IgD-negative memory B cell (primary cell): ENCODE data around the gene CCSER1. TPM values are rescaled to one million over a fixed set of nuclear protein-coding genes. Genes with fewer than 3 reads are reported as not detected.
"Not testable (repeated sequence)": the region's sequence is repeated elsewhere in the genome, so short reads cannot be mapped to it uniquely, and the experiment has no call there.

Source experiments
- H3K27ac Mint-ChIP-seq, 3 donors: one replicate each; pipeline ENCODE4 v1.8.0; 2020 to 2022; ENCODE audit warnings: mild to moderate bottlenecking in 3 of 3, mixed read lengths in 3 of 3, moderate library complexity in 1 of 3
- H3K27me3 Mint-ChIP-seq: one replicate; pipeline ENCODE4 v1.8.0; 2021; ENCODE audit warnings: mixed read lengths
- H3K36me3 Mint-ChIP-seq: one replicate; pipeline ENCODE4 v1.8.0; 2020; ENCODE audit warnings: mild to moderate bottlenecking, mixed read lengths
- H3K4me1 Mint-ChIP-seq, 3 donors: one replicate each; pipeline ENCODE4 v1.8.0; 2020 to 2022; ENCODE audit warnings: mixed read lengths in 3 of 3, mild to moderate bottlenecking in 1 of 3
- H3K4me3 Mint-ChIP-seq, 4 donors: one replicate each; pipeline ENCODE4 v1.8.0; 2020 to 2022; ENCODE audit warnings: mild to moderate bottlenecking in 4 of 4, mixed read lengths in 4 of 4, moderate library complexity in 3 of 4
- H3K9me3 Mint-ChIP-seq, 3 donors: one replicate each; pipeline ENCODE4 v1.8.0; 2020 to 2021; ENCODE audit warnings: mixed read lengths in 3 of 3, mild to moderate bottlenecking in 1 of 3
- polyA plus RNA-seq: library from polyadenylated mRNA; unstranded; fragments of 300-500 nt; fragmentation: Illumina TruSeq; gene quantifications from one replicate; pipeline ENCODE4 v1.2.3, GENCODE V29; 2021

CCSER1 gene
- polyA plus RNA-seq, 1 donor from 2014 or later: 4.7 TPM

DNA sequence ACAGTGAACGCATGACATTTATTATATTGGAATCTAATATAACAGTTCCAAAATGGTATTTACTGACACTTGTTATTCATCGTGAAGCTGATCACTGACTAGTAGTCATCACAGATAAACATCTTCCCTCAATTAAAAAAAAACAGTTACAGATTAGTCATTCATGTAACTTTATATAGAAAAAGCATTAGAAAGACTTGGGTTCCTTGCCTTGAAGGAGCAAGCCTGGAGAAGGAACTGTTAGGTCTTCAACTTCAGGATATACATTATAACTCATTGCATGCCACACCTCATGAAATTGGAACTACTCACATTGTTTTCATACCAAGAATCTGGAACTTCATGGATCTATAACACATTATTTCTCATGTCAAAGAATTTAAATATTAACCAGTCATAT is 317.7 kb downstream of the CCSER1 start:
- Mint-ChIP-seq H3K9me3 (peaks cover 0 to 8% (median 4%) of the 10 kb centered on the region in 3 donors), H3K27me3 (no peaks in the 10 kb centered on the region), H3K27ac (no peak overlapping the region), H3K36me3 (peaks cover 2% of the 10 kb centered on the region), H3K4me1 (no peaks in the 10 kb centered on the region), H3K4me3 (no peak overlapping the region)

DNA sequence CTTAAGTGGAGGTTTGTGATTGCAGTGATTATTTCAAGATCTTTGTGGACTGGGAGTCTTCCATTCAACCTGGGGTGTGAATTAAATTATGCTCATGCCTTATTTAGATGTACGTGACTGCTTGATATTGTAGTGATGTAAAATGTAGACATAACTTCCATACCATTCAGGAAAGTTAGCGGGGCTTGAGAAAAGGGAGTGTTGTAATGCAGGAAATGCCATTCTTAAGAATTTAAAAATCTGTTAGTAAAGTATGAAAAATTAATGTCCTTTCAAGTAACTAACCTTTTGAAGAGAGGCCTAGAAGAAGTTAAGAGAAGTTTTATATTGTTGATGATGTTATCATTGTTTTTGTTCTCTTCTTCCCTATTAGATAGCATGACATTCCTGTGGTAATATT is 318.2 kb downstream of the CCSER1 start:
- H3K27ac Mint-ChIP-seq: no peak overlapping the region
- H3K36me3 Mint-ChIP-seq: peaks cover 2% of the 10 kb centered on the region
- no peaks in the 10 kb centered on the region for H3K27me3 Mint-ChIP-seq
- no peaks in the 10 kb centered on the region for H3K4me1 Mint-ChIP-seq
- H3K9me3 Mint-ChIP-seq: peaks cover 0 to 10% (median 4%) of the 10 kb centered on the region in 3 donors
- no peak overlapping the region for H3K4me3 Mint-ChIP-seq

DNA sequence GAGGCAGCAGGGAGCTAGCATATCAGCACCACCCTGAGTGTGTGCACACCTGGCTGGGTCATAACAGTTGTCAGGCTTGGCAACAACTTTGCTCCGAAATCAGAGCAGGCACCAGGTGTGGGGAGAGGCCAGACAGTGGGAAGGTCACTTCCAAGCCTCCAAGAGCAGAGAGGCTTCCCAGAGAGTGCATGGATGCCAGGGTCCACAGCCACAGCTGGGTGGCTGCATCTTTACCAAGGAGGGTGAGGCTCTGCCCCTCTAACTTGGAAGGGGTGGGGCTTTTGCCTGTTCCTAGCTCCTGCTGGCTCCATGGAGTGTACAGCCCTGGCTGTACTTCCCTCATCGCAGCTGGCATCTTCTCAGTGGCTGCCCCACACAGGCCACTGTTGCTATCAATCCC is 322.4 kb downstream of the CCSER1 start:
- H3K4me1 Mint-ChIP-seq: no peaks in the 10 kb centered on the region
- no peaks in the 10 kb centered on the region for H3K27me3 Mint-ChIP-seq
- H3K36me3 Mint-ChIP-seq: peaks cover 2% of the 10 kb centered on the region
- H3K4me3 Mint-ChIP-seq: peak overlapping the region in 1 of 4 donors; percentile 56
- H3K27ac Mint-ChIP-seq: no peak overlapping the region
- H3K9me3 Mint-ChIP-seq: peaks cover 4 to 16% (median 10%) of the 10 kb centered on the region in 3 donors

DNA sequence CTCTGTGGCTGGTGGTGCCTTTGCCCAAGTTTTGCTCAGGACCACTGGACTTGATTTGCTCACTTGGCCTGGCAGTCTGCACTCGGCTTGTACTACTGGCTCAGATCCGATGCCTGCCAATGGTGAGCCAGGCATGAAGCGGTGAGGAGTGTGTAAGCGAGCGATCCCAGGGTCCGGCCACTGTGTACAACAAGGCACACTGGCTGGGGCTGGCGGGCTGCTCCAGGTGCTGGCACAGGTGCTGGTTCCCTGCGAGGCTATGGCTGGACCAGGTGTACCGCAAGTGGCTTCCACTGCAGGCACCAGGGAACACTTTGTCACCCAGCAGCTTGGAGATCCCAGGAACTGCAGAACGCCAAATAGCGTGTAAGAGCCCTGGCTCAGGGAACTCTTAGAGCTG is 329.7 kb downstream of the CCSER1 start:
- peaks cover 7 to 12% (median 7%) of the 10 kb centered on the region in 3 donors for H3K9me3 Mint-ChIP-seq
- H3K4me3 Mint-ChIP-seq: no peak overlapping the region
- H3K27me3 Mint-ChIP-seq: no peaks in the 10 kb centered on the region
- H3K4me1 Mint-ChIP-seq: no peaks in the 10 kb centered on the region
- H3K36me3 Mint-ChIP-seq: no peaks in the 10 kb centered on the region
- no peak overlapping the region for H3K27ac Mint-ChIP-seq

DNA sequence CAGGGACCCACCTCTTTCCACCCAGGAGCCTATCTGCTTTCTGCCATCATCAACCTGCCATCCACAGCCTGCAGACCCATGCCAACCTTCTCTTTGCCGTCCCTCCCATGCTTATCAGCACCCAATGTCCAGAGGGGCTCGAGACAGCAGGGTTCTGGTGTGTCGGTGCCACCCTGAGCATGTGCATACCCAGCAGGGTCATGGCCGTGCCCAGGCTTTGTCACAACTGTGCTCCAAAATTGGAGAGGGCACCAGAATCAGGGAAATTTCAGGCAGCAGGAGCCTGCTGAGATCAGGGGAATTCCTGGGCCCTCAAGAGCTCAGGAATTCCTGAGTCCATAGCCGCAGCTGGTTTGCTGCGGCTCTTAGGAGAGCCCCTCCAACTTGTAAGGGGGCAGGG is 330.6 kb downstream of the CCSER1 start:
- H3K27ac Mint-ChIP-seq: no peak overlapping the region
- no peak overlapping the region for H3K4me3 Mint-ChIP-seq
- no peaks in the 10 kb centered on the region for H3K27me3 Mint-ChIP-seq
- H3K36me3 Mint-ChIP-seq: no peaks in the 10 kb centered on the region
- peaks cover 7 to 11% (median 7%) of the 10 kb centered on the region in 3 donors for H3K9me3 Mint-ChIP-seq
- H3K4me1 Mint-ChIP-seq: no peaks in the 10 kb centered on the region

DNA sequence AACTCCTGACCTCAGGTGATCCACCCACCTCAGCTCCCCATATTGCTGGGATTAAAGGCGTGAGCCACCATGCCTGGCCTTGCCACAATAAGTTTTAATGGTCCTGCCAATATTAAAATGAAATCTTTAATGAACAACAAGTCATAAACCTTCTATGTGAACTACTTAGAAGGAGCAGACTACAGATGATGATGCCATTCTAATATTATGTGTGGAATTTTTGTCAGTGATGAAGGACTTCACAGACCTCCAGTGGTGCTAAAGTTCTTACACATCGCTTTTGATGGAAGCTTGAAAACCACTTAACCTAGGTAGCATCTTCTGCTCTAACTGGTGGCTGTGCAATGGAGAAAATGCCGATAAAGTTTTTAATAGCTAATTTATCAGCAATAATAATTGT is 331.4 kb downstream of the CCSER1 start:
- Mint-ChIP-seq H3K9me3 (peaks cover 6 to 11% (median 7%) of the 10 kb centered on the region in 3 donors), H3K36me3 (no peaks in the 10 kb centered on the region), H3K4me1 (no peaks in the 10 kb centered on the region), H3K4me3 (no peak overlapping the region), H3K27me3 (no peaks in the 10 kb centered on the region), H3K27ac (no peak overlapping the region)

DNA sequence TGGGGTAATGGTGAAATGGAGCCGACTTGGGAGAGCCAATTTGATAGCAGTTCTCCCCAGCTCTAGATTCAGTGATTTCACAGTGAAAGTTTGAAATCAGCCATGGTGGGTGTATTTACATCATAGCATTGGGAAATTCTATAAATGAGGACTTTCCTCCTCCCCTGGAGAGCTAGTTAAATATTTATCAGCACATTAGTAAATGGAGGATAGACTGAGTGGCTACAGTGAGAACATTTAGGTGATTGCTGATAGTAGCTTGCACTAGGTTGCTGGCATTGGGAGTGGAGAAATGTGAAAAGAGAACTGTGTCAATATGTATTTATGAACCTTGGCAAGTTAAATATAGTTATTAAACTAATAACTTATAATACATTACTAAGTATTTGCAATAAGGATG is 347.3 kb downstream of the CCSER1 start:
- H3K27me3 Mint-ChIP-seq: no peaks in the 10 kb centered on the region
- H3K36me3 Mint-ChIP-seq: peaks cover 4% of the 10 kb centered on the region
- H3K27ac Mint-ChIP-seq: no peak overlapping the region
- no peak overlapping the region for H3K4me3 Mint-ChIP-seq
- H3K4me1 Mint-ChIP-seq: peaks cover 0 to 7% (median 2%) of the 10 kb centered on the region in 3 donors
- peaks cover 0 to 2% (median 0%) of the 10 kb centered on the region in 3 donors for H3K9me3 Mint-ChIP-seq

DNA sequence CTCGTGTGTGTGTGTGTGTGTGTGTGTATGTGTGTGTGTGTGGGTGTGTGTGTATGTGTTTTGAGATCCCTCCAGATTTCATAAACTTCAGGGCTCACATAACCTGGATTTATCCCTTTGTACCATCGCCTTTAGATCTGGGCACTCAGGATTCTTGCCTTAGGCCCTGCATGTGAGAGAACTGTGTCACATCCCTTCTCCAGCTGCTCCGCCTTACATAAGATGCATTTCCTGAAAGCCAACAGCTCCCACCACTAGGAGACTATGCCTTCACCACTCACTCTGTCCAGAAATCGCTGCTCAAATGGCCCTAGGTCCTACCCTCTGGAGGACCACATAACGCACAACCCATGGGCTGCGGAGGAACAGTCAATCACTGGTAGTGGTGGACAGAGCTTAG is 348.8 kb downstream of the CCSER1 start:
- H3K9me3 Mint-ChIP-seq: peaks cover 0 to 7% (median 3%) of the 10 kb centered on the region in 3 donors
- no peak overlapping the region for H3K27ac Mint-ChIP-seq
- H3K27me3 Mint-ChIP-seq: no peaks in the 10 kb centered on the region
- no peak overlapping the region for H3K4me3 Mint-ChIP-seq
- H3K4me1 Mint-ChIP-seq: peaks cover 0 to 7% (median 2%) of the 10 kb centered on the region in 3 donors
- H3K36me3 Mint-ChIP-seq: peaks cover 4% of the 10 kb centered on the region

DNA sequence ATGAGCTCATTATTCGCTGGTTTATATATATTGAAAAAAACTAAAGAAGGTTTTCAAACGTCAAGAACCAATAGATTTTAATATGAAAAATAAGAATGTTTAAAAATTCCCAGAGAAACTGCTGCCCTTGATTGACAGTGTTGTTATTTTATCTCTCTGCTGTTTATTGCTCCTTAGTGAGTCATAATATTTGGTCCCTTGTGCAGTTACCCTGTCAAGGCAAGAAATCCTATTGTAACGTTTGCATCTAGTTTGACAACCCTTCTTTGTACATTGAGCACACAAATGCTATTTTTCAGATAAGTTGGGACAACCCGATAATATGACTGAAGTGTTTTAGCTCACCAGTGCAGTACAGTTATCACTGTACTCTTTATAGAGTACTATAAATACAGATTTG is 349.4 kb downstream of the CCSER1 start:
- no peak overlapping the region for H3K4me3 Mint-ChIP-seq

DNA sequence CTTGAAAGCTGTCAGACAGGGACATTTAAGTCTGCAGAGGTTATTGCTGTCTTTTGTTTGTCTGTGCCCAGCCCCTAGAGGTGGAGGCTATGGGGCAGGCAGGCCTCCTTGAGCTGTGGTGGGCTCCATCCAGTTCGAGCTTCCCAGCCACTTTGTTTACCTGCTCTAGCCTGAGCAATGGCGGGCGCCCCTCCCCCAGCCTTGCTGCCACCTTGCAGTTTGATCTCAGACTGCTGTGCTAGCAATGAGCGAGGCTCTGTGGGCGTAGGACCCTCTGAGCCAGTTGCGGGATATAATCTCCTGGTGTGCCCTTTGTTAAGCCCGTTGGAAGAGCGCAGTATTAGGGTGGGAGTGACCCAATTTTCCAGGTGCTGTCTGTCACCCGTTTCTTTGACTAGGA is 357.7 kb downstream of the CCSER1 start:
- H3K27me3 Mint-ChIP-seq, H3K27ac Mint-ChIP-seq, H3K4me3 Mint-ChIP-seq: not testable (repeated sequence)

More for the DNA sequence above, 349.4 kb downstream of the CCSER1 start:
- Mint-ChIP-seq H3K9me3 (peaks cover 0 to 8% (median 5%) of the 10 kb centered on the region in 3 donors), H3K27ac (no peak overlapping the region), H3K4me1 (peaks cover 0 to 7% (median 2%) of the 10 kb centered on the region in 3 donors), H3K36me3 (peaks cover 4% of the 10 kb centered on the region), H3K27me3 (no peaks in the 10 kb centered on the region)

DNA sequence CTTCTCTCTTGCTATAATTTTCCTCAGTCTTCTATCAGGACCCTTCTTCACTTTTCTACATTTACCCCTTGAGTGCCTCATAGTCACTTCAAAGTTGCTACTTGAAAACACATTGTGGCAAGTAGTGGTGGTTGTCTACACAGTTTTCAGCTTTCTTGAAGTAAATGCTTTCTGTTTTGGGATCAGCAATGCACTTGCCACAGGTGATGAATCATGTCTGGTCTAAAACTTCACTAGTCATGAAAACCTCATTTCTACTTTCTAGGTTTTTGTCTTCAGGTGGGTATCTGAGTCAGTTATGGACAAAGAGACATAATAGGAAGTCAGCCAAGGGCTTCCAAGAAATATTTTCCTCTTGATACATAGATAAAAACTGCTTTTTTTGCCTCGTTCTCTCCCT is 359.2 kb downstream of the CCSER1 start:
- H3K27ac Mint-ChIP-seq: no peak overlapping the region
- no peaks in the 10 kb centered on the region for H3K4me1 Mint-ChIP-seq
- H3K36me3 Mint-ChIP-seq: peaks cover 2% of the 10 kb centered on the region
- H3K9me3 Mint-ChIP-seq: peaks cover 3 to 10% (median 5%) of the 10 kb centered on the region in 3 donors
- H3K27me3 Mint-ChIP-seq: no peaks in the 10 kb centered on the region
- H3K4me3 Mint-ChIP-seq: no peak overlapping the region

More for the DNA sequence above, 357.7 kb downstream of the CCSER1 start:
- H3K36me3 Mint-ChIP-seq, H3K4me1 Mint-ChIP-seq: not testable (repeated sequence)
- H3K9me3 Mint-ChIP-seq: peaks cover 5 to 15% (median 9%) of the 10 kb centered on the region in 3 donors

DNA sequence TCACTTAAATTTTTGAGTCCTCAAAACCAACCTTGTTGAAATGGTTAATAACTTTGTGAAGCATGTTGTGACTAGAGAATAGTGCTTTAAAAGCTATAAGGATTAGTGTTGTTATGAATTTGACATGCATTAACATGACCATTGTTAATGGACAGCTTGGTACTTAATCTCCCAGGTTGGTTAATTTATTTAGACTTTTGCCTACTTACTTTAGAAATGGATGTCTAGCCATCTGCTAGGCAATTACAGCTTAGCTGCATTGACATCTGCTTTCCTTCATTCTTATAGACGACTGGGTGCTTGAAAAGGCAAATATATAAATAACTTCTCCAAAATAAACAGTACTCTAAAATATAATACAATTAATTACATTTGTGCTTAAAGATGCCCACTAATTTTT is 368.0 kb downstream of the CCSER1 start:
- peaks cover 0 to 4% (median 2%) of the 10 kb centered on the region in 3 donors for H3K9me3 Mint-ChIP-seq
- no peak overlapping the region for H3K4me3 Mint-ChIP-seq
- no peaks in the 10 kb centered on the region for H3K36me3 Mint-ChIP-seq
- peaks cover 0 to 3% (median 0%) of the 10 kb centered on the region in 3 donors for H3K4me1 Mint-ChIP-seq
- no peak overlapping the region for H3K27ac Mint-ChIP-seq
- H3K27me3 Mint-ChIP-seq: no peaks in the 10 kb centered on the region

DNA sequence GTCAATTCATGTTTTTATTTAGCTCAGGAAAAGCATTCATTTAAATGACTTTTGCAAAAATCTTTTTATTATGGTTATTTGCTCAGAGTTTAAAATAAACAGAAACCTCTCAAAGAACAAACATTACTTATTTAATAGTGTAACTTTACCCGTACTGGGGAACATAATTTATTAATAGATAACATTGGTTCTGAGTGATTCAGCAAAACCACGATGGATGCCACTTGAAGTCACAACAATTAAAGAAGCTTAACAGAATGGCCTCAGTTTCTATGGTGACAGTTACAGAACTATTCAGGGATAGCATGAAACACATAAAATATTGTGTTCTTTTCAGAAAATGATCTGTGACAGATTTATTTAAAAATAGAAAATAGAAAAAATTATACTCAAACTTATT is 368.7 kb downstream of the CCSER1 start:
- Mint-ChIP-seq H3K4me3 (no peak overlapping the region), H3K27me3 (no peaks in the 10 kb centered on the region), H3K36me3 (no peaks in the 10 kb centered on the region), H3K27ac (no peak overlapping the region), H3K4me1 (peaks cover 0 to 3% (median 0%) of the 10 kb centered on the region in 3 donors), H3K9me3 (peaks cover 0 to 4% (median 2%) of the 10 kb centered on the region in 3 donors)

DNA sequence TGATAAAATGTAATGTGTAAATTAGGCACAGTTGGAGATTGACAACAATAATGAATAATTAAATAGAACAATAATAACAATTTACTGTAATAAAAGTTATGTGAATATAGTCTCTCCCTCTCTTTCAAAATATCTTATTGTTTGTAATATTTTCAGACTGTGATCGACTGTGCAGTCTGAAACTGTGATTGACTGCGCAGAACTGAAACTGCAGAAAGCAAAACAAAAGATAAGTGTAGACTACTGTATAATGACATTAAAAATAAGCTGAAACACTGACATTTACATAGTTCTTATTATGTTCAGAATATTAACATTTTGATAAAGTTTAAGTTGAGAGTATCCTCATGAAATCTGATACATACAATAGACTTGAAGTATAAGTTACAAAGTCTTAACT is 371.0 kb downstream of the CCSER1 start:
- Mint-ChIP-seq H3K27me3 (no peaks in the 10 kb centered on the region), H3K4me3 (no peak overlapping the region), H3K4me1 (peaks cover 0 to 3% (median 0%) of the 10 kb centered on the region in 3 donors), H3K27ac (no peak overlapping the region), H3K36me3 (no peaks in the 10 kb centered on the region), H3K9me3 (peaks cover 2 to 5% (median 3%) of the 10 kb centered on the region in 3 donors)

DNA sequence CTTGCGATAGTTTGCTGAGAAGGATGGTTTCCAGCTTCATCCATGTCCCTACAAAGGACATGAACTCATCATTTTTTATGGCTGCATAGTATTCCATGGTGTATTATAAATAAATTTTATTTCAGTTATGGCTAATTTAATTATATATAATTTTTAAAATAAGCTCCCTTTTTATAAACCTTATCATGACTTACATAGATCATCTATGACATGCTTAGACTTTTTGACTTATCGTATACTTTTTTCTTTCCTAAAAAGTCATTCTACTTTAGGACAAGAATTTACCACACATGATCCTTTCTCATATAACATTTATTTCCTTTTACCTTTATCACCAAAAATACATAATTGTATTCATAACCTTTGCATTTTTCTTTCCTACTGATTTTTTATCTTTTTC is 376.5 kb downstream of the CCSER1 start:
- no peaks in the 10 kb centered on the region for H3K4me1 Mint-ChIP-seq
- H3K36me3 Mint-ChIP-seq: no peaks in the 10 kb centered on the region
- no peak overlapping the region for H3K4me3 Mint-ChIP-seq
- H3K9me3 Mint-ChIP-seq: peaks cover 0 to 5% (median 3%) of the 10 kb centered on the region in 3 donors
- no peaks in the 10 kb centered on the region for H3K27me3 Mint-ChIP-seq
- H3K27ac Mint-ChIP-seq: no peak overlapping the region

DNA sequence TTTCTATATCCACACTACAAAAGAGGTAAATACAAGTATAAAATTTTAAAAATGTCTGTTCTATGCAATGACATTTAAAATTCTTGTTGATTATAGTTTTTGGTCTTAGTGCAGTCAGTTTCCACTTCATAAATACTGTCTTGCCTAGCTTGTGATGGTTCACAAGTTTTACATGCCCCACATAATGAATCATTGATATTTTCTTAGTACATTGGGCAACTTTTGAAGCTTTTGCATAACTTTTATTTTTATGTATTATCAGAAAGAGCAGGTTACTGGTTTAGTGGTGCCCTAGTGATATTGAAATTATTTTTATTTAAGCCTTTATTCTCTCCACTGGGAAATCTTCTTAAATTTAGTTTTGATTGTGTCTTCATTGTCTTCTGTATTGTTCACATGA is 388.0 kb downstream of the CCSER1 start:
- H3K9me3 Mint-ChIP-seq: peaks cover 0 to 2% (median 0%) of the 10 kb centered on the region in 3 donors
- H3K36me3 Mint-ChIP-seq: no peaks in the 10 kb centered on the region
- no peak overlapping the region for H3K27ac Mint-ChIP-seq
- no peak overlapping the region for H3K4me3 Mint-ChIP-seq
- no peaks in the 10 kb centered on the region for H3K4me1 Mint-ChIP-seq
- no peaks in the 10 kb centered on the region for H3K27me3 Mint-ChIP-seq
